ENCODE measurements around the gene ZNF804A. TPM values are rescaled to one million over a fixed set of nuclear protein-coding genes. Genes with fewer than 3 reads are reported as not detected.

ZNF804A gene
- total and polyA plus RNA-seq, 2 of the 4 experiments (the other 2 are of a cell fraction), result 2.2 to 2.7 TPM

GRCh38 chr2:184779777-184780176, 181.4 kb downstream of the ZNF804A start:
- no peak overlapping the region for H3K18ac ChIP-seq (ENCODE audit: low read depth, low read length)
- H2BK15ac ChIP-seq (ENCODE audit: low read depth, low read length), result no peak overlapping the region
- H3K56ac ChIP-seq (ENCODE audit: extremely low read depth, insufficient read depth, low read length), result no peak overlapping the region
- POLR2A ChIA-PET (ENCODE audit: unreplicated experiment), result no interaction called here
- no peak overlapping the region for H2AFZ ChIP-seq (replicated peaks; ENCODE audit: low read length, poor library complexity)
- no TSS peak for BruUV-seq (replicated peaks)
- no peaks in the 10 kb centered on the region for H3K9me1 ChIP-seq (ENCODE audit: insufficient read depth, low read length)
- H3K23ac ChIP-seq (ENCODE audit: low read depth, low read length), result no peak overlapping the region
- WGBS, 2 experiments (ENCODE audit: extremely low coverage in 2 of 2, insufficient read length in 1 of 2), result no CpG with 5 or more reads among the region's 2 CpGs
- no peak overlapping the region for H4K8ac ChIP-seq (ENCODE audit: low read depth in 2 of 2, low read length in 2 of 2)
- no peak overlapping the region for H2AK5ac ChIP-seq (ENCODE audit: low read depth, low read length)
- no peak overlapping the region for H3K4ac ChIP-seq (ENCODE audit: low read depth, low read length)
- no peak overlapping the region for H2BK5ac ChIP-seq (ENCODE audit: low read depth, low read length, poor library complexity, severe bottlenecking)
- dilution Hi-C loops (cut with HindIII; ENCODE audit: low sequenced_read_pairs, unreplicated experiment) (no loop called here), in situ Hi-C loops (cut with MboI; ENCODE audit: low sequenced_read_pairs) (no loop called here), intact Hi-C loops (cut with micrococcal nuclease) (no loop called here)
- no peak overlapping the region for H3K27ac ChIP-seq (ENCODE audit: insufficient read depth, low read length)
- CTCF ChIA-PET, result no interaction called here
- H3K14ac ChIP-seq (replicated peaks; ENCODE audit: low read depth, low read length), result no peak overlapping the region
- H3K9me3 ChIP-seq (ENCODE audit: control insufficient read depth, insufficient read depth, low read length), result no peaks in the 10 kb centered on the region
- H2AK9ac ChIP-seq (replicated peaks; ENCODE audit: low read depth, low read length, poor library complexity), result no peak overlapping the region
- no peaks in the 10 kb centered on the region; a peak in 1 of 4 replicates for H3K79me1 ChIP-seq (ENCODE audit: low read depth in 1 of 2, low read length in 2 of 2)
- no peak overlapping the region for H3K4me3 ChIP-seq (ENCODE audit: insufficient read depth, low read depth, low read length)
- no peak for ATAC-seq (ENCODE audit: low read depth)
- no peak overlapping the region for H2BK120ac ChIP-seq (ENCODE audit: low read depth, low read length)
- H3K4me2 ChIP-seq (ENCODE audit: low read depth, low read length), result no peak overlapping the region
- H3K36me3 ChIP-seq (ENCODE audit: control insufficient read depth, insufficient read depth, low read length), result no peaks in the 10 kb centered on the region
- no peak overlapping the region for H4K91ac ChIP-seq (ENCODE audit: insufficient read depth, low read depth, low read length)
- H4K20me1 ChIP-seq (ENCODE audit: insufficient read depth, low read length), result no peaks in the 10 kb centered on the region
- TF ChIP-seq SMC3 (IDR thresholded peaks at IDR 0.05; ENCODE audit: low read depth, low read length), result no peak
- TF ChIP-seq CEBPB (IDR thresholded peaks at IDR 0.05; ENCODE audit: low read depth, low read length), result peak; percentile 77
- H2BK20ac ChIP-seq (ENCODE audit: low read depth, low read length), result no peak overlapping the region
- H3K9ac ChIP-seq (ENCODE audit: low read depth, low read length), result no peak overlapping the region
- no peak overlapping the region for H4K5ac ChIP-seq (ENCODE audit: low read depth, low read length)
- no peaks in the 10 kb centered on the region for H3K4me1 ChIP-seq (ENCODE audit: control insufficient read depth, insufficient read depth, low read length)
- H3K27me3 ChIP-seq (ENCODE audit: control insufficient read depth, insufficient read depth, low read length), result no peaks in the 10 kb centered on the region
- DNase-seq, result no peak
